Fibroblast of lung (primary cell): Measurements from ENCODE around the gene CPNE4.

Experiments used
- CTCF ChIP-seq, 2 donors: IDR thresholded peaks in 1 of 2; conservative IDR thresholded peaks in 1 of 2; 1 replicate in 1 of 2; 2 replicates in 1 of 2; pipeline ENCODE4 v1.5.1; 2011 to 2012; ENCODE audit warnings: low read length in 2 of 2, control low read depth in 1 of 2, inconsistent platforms in 1 of 2, low read depth in 1 of 2, mild to moderate bottlenecking in 1 of 2
- EZH2 ChIP-seq: IDR thresholded peaks from 2 replicates; pipeline ENCODE4 v1.5.1; 2012; ENCODE audit warnings: low read length, control low read depth, mild to moderate bottlenecking; ENCODE audit errors: missing control alignments

GRCh38 chr3:131688370-131688769 lies 346.4 kb downstream of the CPNE4 start:
- TF ChIP-seq CTCF (conservative IDR thresholded peaks at IDR 0.05 in 1 of 2, IDR thresholded peaks at IDR 0.05 in 1 of 2; ENCODE audit: low read depth in 1 of 2, low read length in 2 of 2) (no peak), EZH2 (no peak)
